Measurements from ENCODE around the gene C1orf185.

GRCh38 chr1:51071291-51072042, 30.6 kb upstream of the C1orf185 start:
- TF ChIP-seq POLR2A (IDR thresholded peaks at IDR 0.05; ENCODE audit: low read depth, low read length) (no peak), POLR2AphosphoS5 (IDR thresholded peaks at IDR 0.05; ENCODE audit: low read depth, low read length) (no peak)

Data from GM12891 (cell line).